GM18498 (cell line): Measurements from ENCODE around the gene RBM48.
"Not testable (repeated sequence)": the region's sequence is repeated elsewhere in the genome, so short reads cannot be mapped to it uniquely, and the experiment has no call there.

ENCODE experiments used
- ATAC-seq: cut with Tn5 transposase; IDR thresholded peaks from one replicate; pipeline ENCODE4 v1.9.1; 2021; ENCODE audit warnings: mild to moderate bottlenecking, moderate library complexity; ENCODE audit not compliant: unreplicated experiment

Gene RBM48

DNA sequence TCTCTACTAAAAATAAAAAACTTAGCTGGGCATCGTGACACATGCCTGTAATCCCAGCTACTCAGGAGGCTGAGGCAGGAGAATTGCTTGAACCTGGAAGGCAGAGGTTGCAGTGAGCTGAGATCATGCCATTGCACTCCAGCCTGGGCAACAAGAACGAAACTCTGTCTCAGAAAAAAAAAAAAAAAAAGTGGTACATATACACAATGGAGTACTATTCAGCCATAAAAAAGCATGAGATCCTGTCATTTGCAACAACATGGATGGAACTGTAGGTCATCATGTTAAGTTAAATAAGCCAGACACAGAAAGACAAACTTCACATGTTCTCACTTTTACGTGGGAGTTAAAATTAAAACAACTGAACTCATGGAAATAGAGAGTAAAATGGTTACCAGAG is 14.9 kb downstream of the RBM48 start:
- not testable (repeated sequence) for ATAC-seq

DNA sequence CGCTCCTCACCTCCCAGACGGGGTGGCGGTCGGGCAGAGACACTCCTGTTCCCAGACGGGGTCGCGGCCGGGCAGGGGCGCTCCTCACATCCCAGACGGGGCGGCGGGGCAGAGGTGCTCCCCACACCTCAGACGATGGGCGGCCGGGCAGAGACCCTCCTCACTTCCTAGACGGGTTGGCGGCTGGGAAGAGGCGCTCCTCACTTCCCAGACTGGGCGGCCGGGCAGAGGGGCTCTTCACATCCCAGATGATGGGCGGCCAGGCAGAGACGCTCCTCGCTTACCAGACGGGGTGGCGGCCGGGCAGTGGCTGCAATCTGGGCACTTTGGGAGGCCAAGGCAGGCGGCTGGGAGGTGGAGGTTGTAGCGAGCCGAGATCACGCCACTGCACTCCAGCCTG is 16.5 kb downstream of the RBM48 start:
- not testable (repeated sequence) for ATAC-seq

DNA sequence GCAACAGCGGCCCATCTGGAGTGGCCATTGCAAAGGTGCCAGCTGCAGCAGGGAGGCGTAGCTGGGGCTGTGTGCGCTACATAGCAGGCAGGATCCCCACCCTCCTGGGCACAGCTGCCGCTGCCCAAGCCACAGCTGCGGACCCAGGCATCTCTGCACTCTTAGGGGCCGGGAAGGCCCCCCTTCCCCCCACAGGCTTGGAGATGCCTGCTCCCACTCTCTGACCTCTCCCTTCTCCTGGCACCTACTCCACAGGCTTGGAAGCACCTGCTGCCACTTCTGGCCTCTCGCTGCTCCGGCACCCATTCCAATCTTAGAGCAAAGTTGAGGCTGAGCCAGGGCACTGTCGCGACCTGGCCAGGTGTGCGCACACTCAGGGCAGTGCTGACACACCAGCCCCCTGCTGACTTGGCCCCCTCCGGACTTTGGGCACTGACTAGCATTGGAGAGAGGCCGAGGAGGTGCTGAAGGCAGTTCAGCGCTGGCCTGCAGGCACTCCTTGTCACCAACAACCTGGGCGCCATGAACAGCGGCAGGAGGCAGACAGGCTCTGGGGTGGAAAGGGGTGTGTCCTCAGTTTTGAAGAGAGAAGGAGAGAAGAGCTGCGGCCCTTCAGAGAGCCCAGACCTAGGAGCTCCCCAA is 18.4 kb downstream of the RBM48 start:
- no peak for ATAC-seq

DNA sequence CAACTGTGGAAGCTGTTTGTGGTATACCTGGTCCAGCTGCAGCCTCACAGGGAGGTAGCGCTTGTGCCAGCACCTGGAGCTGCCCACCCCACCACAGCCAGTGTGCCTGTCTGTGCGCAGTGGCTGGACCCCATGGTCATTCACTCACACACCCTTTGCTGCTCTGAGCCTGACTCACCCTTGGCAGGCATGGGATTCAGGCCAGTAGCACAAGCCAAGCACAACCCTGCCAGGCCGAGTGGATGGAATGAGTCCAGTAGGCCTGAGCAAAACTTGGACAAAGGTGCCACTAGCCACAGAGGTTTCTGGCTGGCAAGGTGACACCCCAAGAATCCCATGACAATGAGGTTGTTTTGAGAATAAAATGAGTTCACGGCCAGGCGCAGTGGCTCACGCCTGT is 19.0 kb downstream of the RBM48 start:
- ATAC-seq = no peak

DNA sequence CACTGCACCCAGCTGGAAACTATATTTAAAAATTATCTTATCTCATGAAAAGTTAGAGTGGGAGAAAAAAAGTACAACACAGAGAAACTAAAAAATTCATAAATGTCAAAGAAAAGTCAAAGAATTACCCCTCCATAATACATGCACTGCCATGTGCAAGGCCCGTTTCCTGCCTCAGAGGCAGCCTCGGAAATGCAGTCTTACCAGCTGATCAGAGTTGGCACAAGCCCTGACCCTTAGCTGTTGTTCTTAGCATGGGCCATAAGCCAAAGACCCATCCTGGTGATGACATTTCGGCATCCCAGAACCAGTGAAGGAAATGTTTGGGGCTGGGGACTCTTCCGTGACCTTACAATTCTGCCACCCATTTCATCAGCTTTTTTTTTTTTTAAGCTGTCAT is 21.6 kb downstream of the RBM48 start:
- ATAC-seq = no peak

DNA sequence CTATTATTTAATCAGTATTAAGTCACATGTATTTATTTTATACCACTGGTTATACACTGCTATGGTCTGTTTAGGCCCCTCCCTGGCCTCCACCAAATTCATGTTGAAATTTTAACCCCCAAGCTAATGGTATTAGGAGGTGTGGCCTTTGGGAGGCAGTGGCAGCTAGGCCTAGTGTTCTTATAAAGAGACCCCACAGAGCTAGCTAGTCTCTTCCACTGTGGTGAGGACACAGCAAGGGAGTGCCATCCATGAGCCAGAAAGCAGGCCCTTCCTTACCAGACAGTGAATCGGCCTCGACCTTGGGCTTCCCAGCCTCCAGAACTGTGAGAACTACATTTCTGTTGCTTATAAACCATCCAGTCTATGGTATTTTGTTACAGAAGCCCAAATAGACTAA is 28.7 kb downstream of the RBM48 start:
- ATAC-seq = no peak

DNA sequence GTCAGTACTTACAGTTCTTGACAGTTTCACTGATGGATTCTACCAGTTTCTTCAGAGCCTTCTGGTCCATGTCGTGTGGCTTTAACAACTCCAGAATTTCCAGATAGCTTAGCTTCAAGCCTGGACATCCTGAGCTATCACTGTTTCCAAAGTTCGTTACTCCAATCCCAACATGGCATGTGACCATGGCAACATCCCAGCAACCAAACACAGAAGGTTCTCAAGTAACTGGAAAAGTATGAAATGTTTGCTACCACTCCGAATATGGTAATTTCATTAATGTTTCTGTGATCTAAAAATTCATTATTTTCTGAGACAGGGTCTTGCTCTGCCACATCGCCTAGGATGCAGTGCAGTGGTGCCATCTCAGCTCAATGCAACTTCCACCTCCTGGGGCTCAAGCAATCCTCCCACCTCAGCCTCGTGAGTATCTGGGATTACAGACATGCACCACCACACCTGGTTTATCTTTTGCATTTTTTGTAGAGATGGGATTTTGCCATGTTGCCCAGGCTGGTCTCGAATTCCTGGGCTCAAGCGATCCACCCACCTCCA is 29.3 kb downstream of the RBM48 start:
- no peak for ATAC-seq

DNA sequence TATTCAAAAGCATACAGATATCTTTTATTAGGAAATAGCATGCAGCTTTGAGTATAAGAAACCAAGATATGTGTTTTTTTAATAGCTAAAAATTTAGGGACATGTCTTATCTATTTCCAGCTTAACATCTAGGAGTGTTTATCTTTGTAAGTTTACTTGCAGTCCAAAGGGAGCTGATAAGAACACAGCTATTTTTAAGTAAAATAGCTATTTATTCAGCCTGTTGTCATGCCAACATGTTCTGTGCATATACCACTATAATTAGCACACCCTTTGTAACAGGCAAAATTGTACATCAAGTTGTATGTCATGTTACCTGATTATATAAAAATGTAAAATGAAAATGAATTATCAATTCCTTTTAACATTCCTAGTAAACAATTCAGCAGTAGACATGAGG is 32.0 kb downstream of the RBM48 start:
- no peak for ATAC-seq

DNA sequence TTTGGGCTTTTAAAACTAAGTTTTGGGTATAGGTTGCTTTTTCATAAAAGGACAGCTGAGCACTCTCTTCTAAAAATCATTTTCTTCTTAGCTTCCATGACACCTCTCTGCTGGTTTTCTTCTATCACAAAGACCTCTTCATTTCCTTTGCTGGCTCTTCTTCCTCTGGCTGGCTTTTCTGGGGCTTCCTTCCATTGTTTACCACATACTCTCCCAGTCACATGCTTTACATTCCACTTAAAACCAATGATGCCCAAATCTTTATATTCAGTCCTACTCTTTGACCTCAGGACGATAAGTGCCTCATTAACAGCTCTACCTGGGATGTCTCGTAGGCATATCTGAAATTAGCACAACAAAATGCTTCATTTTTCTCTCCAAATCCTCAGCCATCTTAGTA is 34.8 kb downstream of the RBM48 start:
- no peak for ATAC-seq

DNA sequence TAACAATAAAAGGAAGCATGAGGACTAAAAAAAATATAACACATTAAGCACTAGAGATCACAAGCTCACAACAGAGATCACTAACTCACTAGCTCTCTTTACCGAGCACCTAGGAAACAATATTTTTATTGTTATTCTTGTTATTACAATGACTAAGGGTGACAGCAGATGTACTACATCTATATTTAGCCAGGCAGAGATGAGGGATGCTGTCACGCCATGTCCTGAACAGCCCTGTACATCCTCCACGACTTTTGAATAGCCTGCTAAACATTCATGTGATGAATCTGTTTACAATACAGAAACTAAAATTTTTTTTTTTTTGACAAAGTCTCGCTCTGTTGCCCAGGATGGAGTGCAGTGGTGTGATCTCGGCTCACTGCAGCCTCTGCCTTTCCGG is 38.9 kb downstream of the RBM48 start:
- ATAC-seq = no peak

DNA sequence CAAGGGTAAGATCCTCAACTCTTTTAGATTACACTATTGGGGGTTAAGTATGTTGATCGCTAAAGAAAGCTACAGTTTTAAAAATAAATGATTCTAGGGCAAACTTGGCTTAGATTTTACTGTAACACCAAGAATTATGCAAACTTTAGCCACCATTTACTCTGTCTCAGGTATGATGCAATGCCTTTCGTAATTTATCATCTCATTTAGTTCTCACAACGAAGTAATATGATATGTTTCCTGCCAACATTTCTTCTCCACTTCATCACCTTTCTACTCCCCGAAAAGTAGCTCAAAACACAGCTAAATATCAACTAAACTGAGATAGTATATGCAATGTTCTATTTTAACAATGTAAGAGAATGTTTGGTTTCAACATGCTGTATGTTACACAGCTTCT is 40.5 kb downstream of the RBM48 start:
- no peak for ATAC-seq

DNA sequence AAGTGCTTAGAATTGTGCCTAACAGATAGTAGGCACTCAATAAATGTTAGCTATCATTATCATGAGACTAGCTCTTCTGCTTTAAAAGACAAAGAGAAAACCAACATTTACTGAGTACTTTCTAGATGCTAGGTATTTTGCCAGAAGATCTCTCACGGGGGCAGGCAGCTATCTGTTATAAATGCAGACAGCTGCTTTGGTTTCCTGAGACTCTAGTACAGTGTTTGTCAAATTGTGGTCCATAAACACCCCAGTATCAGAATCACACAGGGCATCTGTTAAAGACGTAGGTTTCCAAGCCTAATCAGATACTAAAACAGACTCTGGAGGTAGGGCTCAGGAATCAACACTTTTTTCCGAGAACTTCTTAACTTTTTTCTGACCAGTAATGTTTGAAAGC is 47.7 kb downstream of the RBM48 start:
- ATAC-seq = no peak

DNA sequence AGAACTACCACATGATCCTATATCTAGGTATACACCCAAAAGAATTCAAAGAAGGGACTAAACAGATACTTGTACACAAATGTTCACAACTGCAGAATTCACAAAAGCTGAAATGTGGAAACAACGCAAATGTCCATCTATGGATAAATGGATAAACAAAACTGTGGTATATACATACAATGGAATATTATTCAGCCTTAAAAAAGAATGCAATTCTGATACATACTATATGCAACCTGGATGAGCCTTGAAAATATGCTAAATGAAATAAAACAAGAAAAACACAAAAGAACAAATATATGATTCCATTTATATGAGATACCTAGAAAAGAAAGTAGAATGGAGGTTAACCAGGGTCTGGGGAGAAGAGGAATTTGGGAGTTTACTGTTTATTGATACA is 54.4 kb downstream of the RBM48 start:
- ATAC-seq = no peak

DNA sequence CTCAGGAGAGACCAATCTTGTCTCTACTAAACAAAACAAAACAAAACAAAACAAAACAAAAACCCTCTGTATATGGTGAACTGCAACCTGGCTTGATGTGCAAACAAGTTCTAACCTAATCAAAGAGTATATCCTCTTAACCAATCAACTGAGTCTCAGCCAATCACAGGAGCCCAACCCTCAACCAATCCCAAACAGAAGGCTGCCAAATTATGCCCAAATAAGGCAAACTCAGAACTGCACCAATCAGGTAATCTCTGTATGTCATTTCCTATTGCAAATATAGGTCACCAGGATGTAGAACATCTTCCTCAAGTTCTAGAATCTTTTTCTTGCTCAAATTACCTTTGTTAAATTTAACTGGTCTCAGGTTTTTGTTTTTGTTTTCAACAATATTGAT is 56.4 kb downstream of the RBM48 start:
- no peak for ATAC-seq

DNA sequence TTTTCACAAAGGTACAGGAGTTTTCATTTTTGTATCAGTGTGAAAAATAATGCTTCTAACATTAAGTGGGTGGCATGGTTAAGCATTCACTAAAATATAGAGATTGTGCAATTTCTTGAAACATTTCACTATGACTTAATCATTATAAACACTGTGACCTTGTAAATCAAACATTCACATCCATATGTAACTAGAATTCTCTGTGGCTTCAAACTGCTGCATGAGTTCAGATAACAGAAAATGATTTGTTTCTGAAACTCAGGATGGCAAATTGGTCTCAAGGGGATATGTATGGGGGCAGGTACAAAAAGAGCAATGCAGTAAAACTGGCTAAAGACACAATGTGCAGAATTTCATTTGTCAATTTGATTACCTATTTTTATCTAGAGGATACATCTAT is 57.8 kb downstream of the RBM48 start:
- no peak for ATAC-seq

DNA sequence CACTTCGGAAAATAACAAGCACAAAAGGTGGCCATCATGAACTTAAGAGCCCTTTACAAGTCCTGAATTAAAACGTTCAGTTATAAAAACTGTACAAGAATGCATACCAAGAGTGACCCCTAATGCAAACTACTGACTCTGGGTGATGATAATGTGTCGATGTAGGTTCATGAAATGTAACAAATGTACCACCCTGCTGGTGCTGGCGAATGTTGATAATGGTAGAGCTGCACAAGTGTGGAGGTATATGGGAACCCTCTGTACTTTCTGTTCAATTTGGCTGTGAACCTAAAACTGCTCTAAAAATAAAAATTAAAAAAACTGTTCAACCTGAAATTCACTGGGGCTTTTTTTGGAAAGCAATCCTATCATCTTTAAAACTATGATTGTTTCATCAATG is 58.2 kb downstream of the RBM48 start:
- ATAC-seq = no peak
